ENCODE results near the gene MISP3.

DNA sequence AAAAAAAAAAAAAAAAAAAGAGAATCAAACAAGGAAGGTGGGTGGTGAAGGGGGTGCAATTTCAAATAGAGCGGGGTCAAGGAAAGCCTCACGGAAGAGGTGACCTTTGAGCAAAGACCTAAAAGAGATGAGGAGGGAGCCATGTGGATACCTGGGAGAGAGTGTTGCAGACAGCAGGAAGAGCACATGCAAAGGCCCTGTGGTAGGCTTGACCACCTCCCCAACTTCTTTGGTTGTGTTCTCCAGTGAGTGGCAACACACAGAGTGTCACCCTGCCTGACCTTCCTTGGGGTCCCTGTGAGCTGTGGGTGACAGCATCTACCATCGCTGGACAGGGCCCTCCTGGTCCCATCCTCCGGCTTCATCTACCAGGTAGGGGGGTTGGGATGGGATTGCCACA, 22.1 kb upstream of the MISP3 start:
- TF ChIP-seq, protein P1, sequence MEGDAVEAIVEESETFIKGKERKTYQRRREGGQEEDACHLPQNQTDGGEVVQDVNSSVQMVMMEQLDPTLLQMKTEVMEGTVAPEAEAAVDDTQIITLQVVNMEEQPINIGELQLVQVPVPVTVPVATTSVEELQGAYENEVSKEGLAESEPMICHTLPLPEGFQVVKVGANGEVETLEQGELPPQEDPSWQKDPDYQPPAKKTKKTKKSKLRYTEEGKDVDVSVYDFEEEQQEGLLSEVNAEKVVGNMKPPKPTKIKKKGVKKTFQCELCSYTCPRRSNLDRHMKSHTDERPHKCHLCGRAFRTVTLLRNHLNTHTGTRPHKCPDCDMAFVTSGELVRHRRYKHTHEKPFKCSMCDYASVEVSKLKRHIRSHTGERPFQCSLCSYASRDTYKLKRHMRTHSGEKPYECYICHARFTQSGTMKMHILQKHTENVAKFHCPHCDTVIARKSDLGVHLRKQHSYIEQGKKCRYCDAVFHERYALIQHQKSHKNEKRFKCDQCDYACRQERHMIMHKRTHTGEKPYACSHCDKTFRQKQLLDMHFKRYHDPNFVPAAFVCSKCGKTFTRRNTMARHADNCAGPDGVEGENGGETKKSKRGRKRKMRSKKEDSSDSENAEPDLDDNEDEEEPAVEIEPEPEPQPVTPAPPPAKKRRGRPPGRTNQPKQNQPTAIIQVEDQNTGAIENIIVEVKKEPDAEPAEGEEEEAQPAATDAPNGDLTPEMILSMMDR (IDR thresholded peaks at IDR 0.05): no peak
- TF ChIP-seq, protein P2, sequence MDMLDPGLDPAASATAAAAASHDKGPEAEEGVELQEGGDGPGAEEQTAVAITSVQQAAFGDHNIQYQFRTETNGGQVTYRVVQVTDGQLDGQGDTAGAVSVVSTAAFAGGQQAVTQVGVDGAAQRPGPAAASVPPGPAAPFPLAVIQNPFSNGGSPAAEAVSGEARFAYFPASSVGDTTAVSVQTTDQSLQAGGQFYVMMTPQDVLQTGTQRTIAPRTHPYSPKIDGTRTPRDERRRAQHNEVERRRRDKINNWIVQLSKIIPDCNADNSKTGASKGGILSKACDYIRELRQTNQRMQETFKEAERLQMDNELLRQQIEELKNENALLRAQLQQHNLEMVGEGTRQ (CRISPR knock-in tag; IDR thresholded peaks at IDR 0.05): no peak
- TF ChIP-seq, protein P3, sequence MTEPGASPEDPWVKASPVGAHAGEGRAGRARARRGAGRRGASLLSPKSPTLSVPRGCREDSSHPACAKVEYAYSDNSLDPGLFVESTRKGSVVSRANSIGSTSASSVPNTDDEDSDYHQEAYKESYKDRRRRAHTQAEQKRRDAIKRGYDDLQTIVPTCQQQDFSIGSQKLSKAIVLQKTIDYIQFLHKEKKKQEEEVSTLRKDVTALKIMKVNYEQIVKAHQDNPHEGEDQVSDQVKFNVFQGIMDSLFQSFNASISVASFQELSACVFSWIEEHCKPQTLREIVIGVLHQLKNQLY (CRISPR knock-in tag; IDR thresholded peaks at IDR 0.05): no peak
- TF ChIP-seq, protein P4, sequence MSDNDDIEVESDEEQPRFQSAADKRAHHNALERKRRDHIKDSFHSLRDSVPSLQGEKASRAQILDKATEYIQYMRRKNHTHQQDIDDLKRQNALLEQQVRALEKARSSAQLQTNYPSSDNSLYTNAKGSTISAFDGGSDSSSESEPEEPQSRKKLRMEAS (CRISPR knock-in tag; IDR thresholded peaks at IDR 0.05): no peak
- TF ChIP-seq, protein P5, sequence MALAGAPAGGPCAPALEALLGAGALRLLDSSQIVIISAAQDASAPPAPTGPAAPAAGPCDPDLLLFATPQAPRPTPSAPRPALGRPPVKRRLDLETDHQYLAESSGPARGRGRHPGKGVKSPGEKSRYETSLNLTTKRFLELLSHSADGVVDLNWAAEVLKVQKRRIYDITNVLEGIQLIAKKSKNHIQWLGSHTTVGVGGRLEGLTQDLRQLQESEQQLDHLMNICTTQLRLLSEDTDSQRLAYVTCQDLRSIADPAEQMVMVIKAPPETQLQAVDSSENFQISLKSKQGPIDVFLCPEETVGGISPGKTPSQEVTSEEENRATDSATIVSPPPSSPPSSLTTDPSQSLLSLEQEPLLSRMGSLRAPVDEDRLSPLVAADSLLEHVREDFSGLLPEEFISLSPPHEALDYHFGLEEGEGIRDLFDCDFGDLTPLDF (CRISPR knock-in tag; IDR thresholded peaks at IDR 0.05): no peak
- TF ChIP-seq IRF2 (CRISPR knock-in tag; IDR thresholded peaks at IDR 0.05; ENCODE audit: borderline replicate concordance, low read depth): no peak
- no peak for TF ChIP-seq SP1 (CRISPR knock-in tag; conservative IDR thresholded peaks at IDR 0.05)
- TF ChIP-seq NFYB (CRISPR knock-in tag; conservative IDR thresholded peaks at IDR 0.05; ENCODE audit: low read depth): no peak
- TF ChIP-seq, protein P6, sequence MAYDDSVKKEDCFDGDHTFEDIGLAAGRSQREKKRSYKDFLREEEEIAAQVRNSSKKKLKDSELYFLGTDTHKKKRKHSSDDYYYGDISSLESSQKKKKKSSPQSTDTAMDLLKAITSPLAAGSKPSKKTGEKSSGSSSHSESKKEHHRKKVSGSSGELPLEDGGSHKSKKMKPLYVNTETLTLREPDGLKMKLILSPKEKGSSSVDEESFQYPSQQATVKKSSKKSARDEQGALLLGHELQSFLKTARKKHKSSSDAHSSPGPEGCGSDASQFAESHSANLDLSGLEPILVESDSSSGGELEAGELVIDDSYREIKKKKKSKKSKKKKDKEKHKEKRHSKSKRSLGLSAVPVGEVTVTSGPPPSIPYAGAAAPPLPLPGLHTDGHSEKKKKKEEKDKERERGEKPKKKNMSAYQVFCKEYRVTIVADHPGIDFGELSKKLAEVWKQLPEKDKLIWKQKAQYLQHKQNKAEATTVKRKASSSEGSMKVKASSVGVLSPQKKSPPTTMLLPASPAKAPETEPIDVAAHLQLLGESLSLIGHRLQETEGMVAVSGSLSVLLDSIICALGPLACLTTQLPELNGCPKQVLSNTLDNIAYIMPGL (CRISPR knock-in tag; IDR thresholded peaks at IDR 0.05): no peak
- TF ChIP-seq TEAD4 (CRISPR knock-in tag; IDR thresholded peaks at IDR 0.05): no peak
- no peak for TF ChIP-seq NR3C1 (CRISPR knock-in tag; conservative IDR thresholded peaks at IDR 0.05; ENCODE audit: low read depth)
- no peak for TF ChIP-seq ZNF396 (CRISPR knock-in tag; IDR thresholded peaks at IDR 0.05; ENCODE audit: borderline replicate concordance)
- TF ChIP-seq, protein P7, sequence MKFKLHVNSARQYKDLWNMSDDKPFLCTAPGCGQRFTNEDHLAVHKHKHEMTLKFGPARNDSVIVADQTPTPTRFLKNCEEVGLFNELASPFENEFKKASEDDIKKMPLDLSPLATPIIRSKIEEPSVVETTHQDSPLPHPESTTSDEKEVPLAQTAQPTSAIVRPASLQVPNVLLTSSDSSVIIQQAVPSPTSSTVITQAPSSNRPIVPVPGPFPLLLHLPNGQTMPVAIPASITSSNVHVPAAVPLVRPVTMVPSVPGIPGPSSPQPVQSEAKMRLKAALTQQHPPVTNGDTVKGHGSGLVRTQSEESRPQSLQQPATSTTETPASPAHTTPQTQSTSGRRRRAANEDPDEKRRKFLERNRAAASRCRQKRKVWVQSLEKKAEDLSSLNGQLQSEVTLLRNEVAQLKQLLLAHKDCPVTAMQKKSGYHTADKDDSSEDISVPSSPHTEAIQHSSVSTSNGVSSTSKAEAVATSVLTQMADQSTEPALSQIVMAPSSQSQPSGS (CRISPR knock-in tag; IDR thresholded peaks at IDR 0.05; ENCODE audit: borderline replicate concordance, low read depth): no peak
- TF ChIP-seq JUN (CRISPR knock-in tag; IDR thresholded peaks at IDR 0.05): no peak
